Astrocyte of the cerebellum (primary cell): ENCODE data around the gene ZNF385A.

Experiments
- DNase-seq: peaks from one replicate; pipeline ENCODE4 v3.0.0-alpha.2; 2011; ENCODE audit warnings: low read depth
- H3K4me3 ChIP-seq: 2 replicates; pipeline ENCODE4 v1.5.1; 2011; ENCODE audit warnings: mild to moderate bottlenecking, low read depth, low read length, moderate library complexity
- CTCF ChIP-seq: IDR thresholded peaks from 2 replicates; pipeline ENCODE4 v1.5.1; 2012; ENCODE audit warnings: low read length, low read depth, moderate library complexity, mild to moderate bottlenecking; ENCODE audit errors: missing control alignments
- in situ Hi-C: cut with HindIII; loops from 2 replicates; pipeline ENCODE4 v1.10.0; 2017; ENCODE audit warnings: low sequenced_read_pairs

The ZNF385A gene

GRCh38 chr12:54409267-54409666, 24.7 kb upstream of the ZNF385A start:
- no peak for DNase-seq
- no peak for TF ChIP-seq CTCF
- H3K4me3 ChIP-seq, result no peak overlapping the region
- in situ Hi-C loops, result no loop called here

GRCh38 chr12:54407183-54407905, 22.8 kb upstream of the ZNF385A start:
- no peak for TF ChIP-seq CTCF

GRCh38 chr12:54405573-54405972, 21.0 kb upstream of the ZNF385A start:
- in situ Hi-C loops, result no loop called here
- TF ChIP-seq CTCF, result no peak
- no peak for DNase-seq
- H3K4me3 ChIP-seq, result no peak overlapping the region

More at GRCh38 chr12:54407183-54407905, 22.8 kb upstream of the ZNF385A start:
- no peak overlapping the region for H3K4me3 ChIP-seq
- DNase-seq, result no peak
- in situ Hi-C loops, result no loop called here

GRCh38 chr12:54405106-54405505, 20.6 kb upstream of the ZNF385A start:
- TF ChIP-seq CTCF, result no peak
- no peak overlapping the region for H3K4me3 ChIP-seq
- DNase-seq, result no peak
- in situ Hi-C loops, result no loop called here

- TF ChIP-seq CTCF, result peak; percentile 96
- no peak overlapping the region for H3K4me3 ChIP-seq
- in situ Hi-C loops, result no loop called here
- DNase-seq, result no peak
These were observed 19.8 kb upstream of the ZNF385A start for GRCh38 chr12:54404061-54405004.

GRCh38 chr12:54401119-54401518, 16.6 kb upstream of the ZNF385A start:
- no peak for TF ChIP-seq CTCF
- DNase-seq, result no peak
- in situ Hi-C loops, result no loop called here
- H3K4me3 ChIP-seq, result no peak overlapping the region
